Vagina (tissue), 2 donors: ENCODE data around the gene PCDHA8.
"Not testable (repeated sequence)": the region's sequence is repeated elsewhere in the genome, so short reads cannot be mapped to it uniquely, and the experiment has no call there.

Experiments used
- CTCF ChIP-seq, 3 experiments: fragments of 450-650 bp in 2 of 3; fragments of 200-600 bp in 1 of 3; sonication (generic) in 1 of 3; IDR thresholded peaks; one replicate each; pipeline ENCODE4 v1.5.1; 2017 to 2019; ENCODE audit warnings: antibody characterized with exemption in 3 of 3, mild to moderate bottlenecking in 2 of 3, moderate library complexity in 2 of 3
- POLR2AphosphoS5 ChIP-seq, 2 donors: sonication (generic); formaldehyde crosslinking; IDR thresholded peaks; one replicate each; pipeline ENCODE4 v1.9.0; 2017; ENCODE audit warnings: antibody characterized with exemption in 2 of 2, mild to moderate bottlenecking in 2 of 2, low read depth in 1 of 2; ENCODE audit not compliant: insufficient read depth in 1 of 2

GRCh38 chr5:140822969-140823368 lies 18.0 kb upstream of the PCDHA8 start:
- TF ChIP-seq CTCF (IDR thresholded peaks at IDR 0.05); POLR2AphosphoS5 (IDR thresholded peaks at IDR 0.05; ENCODE audit: insufficient read depth in 1 of 2, low read depth in 1 of 2): not testable (repeated sequence)
